Thymus (tissue), 11 donors: ENCODE data around the gene OR4F15. TPM values are rescaled to one million over a fixed set of nuclear protein-coding genes. Genes with fewer than 3 reads are reported as not detected.

Source experiments
- DNase-seq, 9 donors: peaks; one replicate each; pipeline ENCODE4 v3.0.0-alpha.2; 2013; ENCODE audit warnings: low spot score in 9 of 9, low read depth in 6 of 9, missing footprints in 1 of 9
- H3K27ac ChIP-seq, 2 donors: one replicate each; pipeline ENCODE4 v1.5.1; 2013; ENCODE audit warnings: control low read depth in 1 of 2, low read depth in 1 of 2, low read length in 1 of 2, mild to moderate bottlenecking in 1 of 2, moderate library complexity in 1 of 2
- H3K27me3 ChIP-seq, 2 donors: one replicate each; pipeline ENCODE4 v1.5.1; 2013; ENCODE audit warnings: low read length in 1 of 2; ENCODE audit not compliant: control insufficient read depth in 2 of 2, insufficient read depth in 1 of 2
- H3K36me3 ChIP-seq, 2 donors: one replicate each; pipeline ENCODE4 v1.5.1; 2013; ENCODE audit warnings: low read length in 1 of 2, mild to moderate bottlenecking in 1 of 2, moderate library complexity in 1 of 2; ENCODE audit not compliant: control insufficient read depth in 2 of 2, insufficient read depth in 2 of 2
- H3K4me1 ChIP-seq, 2 donors: one replicate each; pipeline ENCODE4 v1.5.1; 2013; ENCODE audit warnings: low read length in 2 of 2; ENCODE audit not compliant: control insufficient read depth in 2 of 2, insufficient read depth in 2 of 2
- H3K4me3 ChIP-seq, 2 donors: one replicate each; pipeline ENCODE4 v1.5.1; 2013; ENCODE audit warnings: low read length in 2 of 2, control low read depth in 1 of 2, mild to moderate bottlenecking in 1 of 2
- H3K9me3 ChIP-seq, 2 donors: one replicate each; pipeline ENCODE4 v1.5.1; 2013; ENCODE audit warnings: low read length in 1 of 2, mild to moderate bottlenecking in 1 of 2; ENCODE audit not compliant: control insufficient read depth in 2 of 2, insufficient read depth in 1 of 2
- WGBS: extraction: QIAGEN DNeasy Blood & Tissue Kit; methylation state at CpG from one replicate; pipeline ENCODE4 v1.1.7; 2013; 5-methylcytosine and 5-hydroxymethylcytosine counted together
- polyA plus RNA-seq: library from polyadenylated mRNA; stranded (reverse); fragments of 200-250 nt; gene quantifications from one replicate; pipeline ENCODE4 v1.2.3, GENCODE V29; 2013
- total RNA-seq: library from RNA; stranded (reverse); fragments of 120-200 nt; gene quantifications from one replicate; pipeline ENCODE4 v1.2.4, GENCODE V29; 2013
- donor health status: healthy.

OR4F15 gene
- total and polyA plus RNA-seq, 2 donors: 0.05 TPM; not detected in 1

- DNase-seq: no peak
- Histone ChIP-seq H3K4me1 (no peaks in the 10 kb centered on the region), H3K36me3 (no peaks in the 10 kb centered on the region), H3K4me3 (no peak overlapping the region), H3K9me3 (no peaks in the 10 kb centered on the region), H3K27me3 (no peaks in the 10 kb centered on the region), H3K27ac (no peak overlapping the region)
- WGBS: 95% methylated on average over 1 of the region's 1 CpG
Measured at GRCh38 chr15:101810456-101810855, 1.5 kb upstream of the OR4F15 start.

GRCh38 chr15:101810876-101811275 lies 1.1 kb upstream of the OR4F15 start:
- Histone ChIP-seq H3K4me3 (no peak overlapping the region), H3K27me3 (no peaks in the 10 kb centered on the region), H3K4me1 (no peaks in the 10 kb centered on the region), H3K27ac (no peak overlapping the region), H3K9me3 (no peaks in the 10 kb centered on the region), H3K36me3 (no peaks in the 10 kb centered on the region)
- 68% methylated on average over 3 of the region's 3 CpGs for WGBS
- peak in 1 of 9 donors; percentile 1 for DNase-seq

GRCh38 chr15:101813803-101814534 lies 2.0 kb downstream of the OR4F15 start:
- 90% methylated on average over 3 of the region's 3 CpGs for WGBS

GRCh38 chr15:101820781-101821180 lies 8.8 kb downstream of the OR4F15 start:
- no peak overlapping the region for H3K27ac ChIP-seq
- no peaks in the 10 kb centered on the region for H3K9me3 ChIP-seq
- no peaks in the 10 kb centered on the region for H3K27me3 ChIP-seq
- no peak overlapping the region for H3K4me3 ChIP-seq
- H3K4me1 ChIP-seq: no peaks in the 10 kb centered on the region
- no peak for DNase-seq
- 78% methylated on average over 6 of the region's 6 CpGs for WGBS
- no peaks in the 10 kb centered on the region for H3K36me3 ChIP-seq

More at GRCh38 chr15:101813803-101814534, 2.0 kb downstream of the OR4F15 start:
- Histone ChIP-seq H3K4me3 (no peak overlapping the region), H3K36me3 (no peaks in the 10 kb centered on the region), H3K9me3 (no peaks in the 10 kb centered on the region), H3K4me1 (no peaks in the 10 kb centered on the region), H3K27ac (no peak overlapping the region), H3K27me3 (no peaks in the 10 kb centered on the region)
- DNase-seq: no peak

GRCh38 chr15:101827257-101827656 lies 15.3 kb downstream of the OR4F15 start:
- H3K4me1 ChIP-seq: no peaks in the 10 kb centered on the region
- no peak overlapping the region for H3K4me3 ChIP-seq
- no peaks in the 10 kb centered on the region for H3K9me3 ChIP-seq
- no peaks in the 10 kb centered on the region for H3K27me3 ChIP-seq
- DNase-seq: no peak
- H3K36me3 ChIP-seq: no peaks in the 10 kb centered on the region
- H3K27ac ChIP-seq: no peak overlapping the region
- 87% methylated on average over 6 of the region's 6 CpGs for WGBS

- Histone ChIP-seq H3K27ac (no peak overlapping the region), H3K4me3 (no peak overlapping the region), H3K4me1 (no peaks in the 10 kb centered on the region), H3K9me3 (peaks cover 0 to 1% of the 10 kb centered on the region in 2 donors), H3K27me3 (no peaks in the 10 kb centered on the region), H3K36me3 (no peaks in the 10 kb centered on the region)
- WGBS: 85% methylated on average over 5 of the region's 5 CpGs
- DNase-seq: no peak
Measured at GRCh38 chr15:101828774-101829173, 16.8 kb downstream of the OR4F15 start.

- H3K4me3 ChIP-seq: no peak overlapping the region
- no peaks in the 10 kb centered on the region for H3K36me3 ChIP-seq
- H3K27ac ChIP-seq: no peak overlapping the region
- 90% methylated on average over 3 of the region's 3 CpGs for WGBS
- no peaks in the 10 kb centered on the region for H3K9me3 ChIP-seq
- no peak for DNase-seq
- H3K4me1 ChIP-seq: no peaks in the 10 kb centered on the region
- no peaks in the 10 kb centered on the region for H3K27me3 ChIP-seq
Measured at GRCh38 chr15:101841656-101842055, 29.7 kb downstream of the OR4F15 start.

GRCh38 chr15:101844916-101845315 lies 32.9 kb downstream of the OR4F15 start:
- 80% methylated on average over 6 of the region's 6 CpGs for WGBS
- Histone ChIP-seq H3K36me3 (no peaks in the 10 kb centered on the region), H3K4me1 (no peaks in the 10 kb centered on the region), H3K27ac (no peak overlapping the region), H3K4me3 (no peak overlapping the region), H3K9me3 (no peaks in the 10 kb centered on the region), H3K27me3 (no peaks in the 10 kb centered on the region)
- no peak for DNase-seq

GRCh38 chr15:101852356-101852755 lies 40.4 kb downstream of the OR4F15 start:
- WGBS: 84% methylated on average over 1 of the region's 1 CpG
- Histone ChIP-seq H3K4me3 (no peak overlapping the region), H3K4me1 (no peaks in the 10 kb centered on the region), H3K27me3 (no peaks in the 10 kb centered on the region), H3K9me3 (no peaks in the 10 kb centered on the region), H3K36me3 (no peaks in the 10 kb centered on the region), H3K27ac (no peak overlapping the region)
- no peak for DNase-seq
